ENCODE measurements around the gene HS3ST5.

The HS3ST5 gene

DNA sequence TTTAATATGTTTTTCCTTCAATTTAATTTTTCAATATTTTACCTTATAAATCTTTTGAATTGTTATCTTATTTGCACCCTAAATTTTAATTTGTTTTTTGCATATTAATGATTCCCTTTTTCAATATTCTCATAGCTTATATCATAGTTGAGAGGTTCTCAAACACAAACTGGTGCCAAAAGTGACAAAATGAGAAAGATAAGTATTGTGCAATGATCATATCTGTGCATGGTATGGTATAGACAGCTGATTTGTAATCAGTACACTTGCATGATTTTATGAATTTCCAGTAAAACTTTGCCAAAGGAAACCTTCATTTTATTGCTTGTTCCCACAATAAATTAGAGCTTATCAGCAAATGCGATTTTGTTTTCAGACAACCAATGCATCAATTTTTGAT is 210.9 kb downstream of the HS3ST5 start:
- in situ Hi-C loops (cut with HindIII; ENCODE audit: low sequenced_read_pairs), result no loop called here
- no peak overlapping the region for H3K4me3 ChIP-seq (ENCODE audit: low read depth, low read length)
- no peak for DNase-seq (ENCODE audit: low read depth)
- TF ChIP-seq, protein P1, sequence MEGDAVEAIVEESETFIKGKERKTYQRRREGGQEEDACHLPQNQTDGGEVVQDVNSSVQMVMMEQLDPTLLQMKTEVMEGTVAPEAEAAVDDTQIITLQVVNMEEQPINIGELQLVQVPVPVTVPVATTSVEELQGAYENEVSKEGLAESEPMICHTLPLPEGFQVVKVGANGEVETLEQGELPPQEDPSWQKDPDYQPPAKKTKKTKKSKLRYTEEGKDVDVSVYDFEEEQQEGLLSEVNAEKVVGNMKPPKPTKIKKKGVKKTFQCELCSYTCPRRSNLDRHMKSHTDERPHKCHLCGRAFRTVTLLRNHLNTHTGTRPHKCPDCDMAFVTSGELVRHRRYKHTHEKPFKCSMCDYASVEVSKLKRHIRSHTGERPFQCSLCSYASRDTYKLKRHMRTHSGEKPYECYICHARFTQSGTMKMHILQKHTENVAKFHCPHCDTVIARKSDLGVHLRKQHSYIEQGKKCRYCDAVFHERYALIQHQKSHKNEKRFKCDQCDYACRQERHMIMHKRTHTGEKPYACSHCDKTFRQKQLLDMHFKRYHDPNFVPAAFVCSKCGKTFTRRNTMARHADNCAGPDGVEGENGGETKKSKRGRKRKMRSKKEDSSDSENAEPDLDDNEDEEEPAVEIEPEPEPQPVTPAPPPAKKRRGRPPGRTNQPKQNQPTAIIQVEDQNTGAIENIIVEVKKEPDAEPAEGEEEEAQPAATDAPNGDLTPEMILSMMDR (IDR thresholded peaks at IDR 0.05; ENCODE audit: low read depth, low read length, missing control alignments), result no peak

DNA sequence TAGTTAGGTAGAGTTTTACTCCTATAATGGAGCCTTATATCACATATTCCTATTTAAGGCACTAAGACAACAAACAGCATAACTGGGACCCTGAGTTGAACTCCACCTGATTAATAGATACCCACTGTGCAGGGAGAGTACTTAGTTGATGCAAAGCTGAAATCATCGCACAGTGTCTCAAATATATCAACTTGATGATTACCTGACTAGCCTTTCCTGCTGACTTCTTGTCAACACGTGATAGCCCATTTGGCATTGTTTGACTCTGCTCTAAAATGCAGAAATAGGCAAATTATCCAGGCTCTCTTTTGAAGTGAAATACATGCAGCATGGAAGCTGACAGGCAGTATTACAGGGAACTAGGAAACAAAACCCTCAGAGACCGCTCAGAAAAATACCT is 217.2 kb downstream of the HS3ST5 start:
- in situ Hi-C loops (cut with HindIII; ENCODE audit: low sequenced_read_pairs), result no loop called here

DNA sequence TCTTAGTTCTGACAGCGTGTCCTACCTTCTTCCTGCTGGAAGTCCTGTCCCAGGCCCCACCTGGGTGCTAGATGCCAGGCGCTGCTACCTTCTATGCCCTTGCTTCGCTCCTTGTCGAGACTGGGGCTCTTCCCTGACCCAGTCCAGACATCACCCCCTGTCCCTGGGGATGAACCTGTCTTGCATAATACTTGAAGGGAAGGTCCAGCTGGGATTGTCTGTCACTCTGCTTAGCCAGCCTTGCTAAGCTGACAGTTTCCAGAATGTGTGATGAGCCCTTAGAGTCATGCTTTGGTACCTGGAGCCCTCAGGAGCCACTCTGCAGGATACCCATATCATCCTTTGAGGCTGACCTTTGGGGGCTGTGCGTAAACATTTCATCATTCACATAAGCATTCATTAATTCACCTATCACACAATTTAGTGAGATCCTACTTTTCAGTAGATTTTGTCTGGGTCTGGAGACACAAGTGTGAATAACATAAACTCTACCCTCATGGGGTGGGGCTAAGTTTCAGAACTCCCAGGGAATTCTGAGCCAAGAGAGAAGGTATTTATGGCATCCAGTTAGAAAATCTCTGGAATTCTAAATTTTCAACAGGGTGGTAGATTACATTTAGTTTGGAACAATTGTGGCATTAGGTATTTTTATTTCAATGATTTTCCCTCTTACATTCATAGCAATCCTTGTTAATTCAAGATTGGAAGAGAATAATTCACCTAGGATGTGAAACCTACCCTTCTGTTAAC is 220.7 kb downstream of the HS3ST5 start:
- TF ChIP-seq, protein P1 (IDR thresholded peaks at IDR 0.05; ENCODE audit: low read depth, low read length, missing control alignments), result no peak
- in situ Hi-C loops (cut with HindIII; ENCODE audit: low sequenced_read_pairs), result no loop called here
- H3K4me3 ChIP-seq (ENCODE audit: low read depth, low read length), result no peak overlapping the region
- no peak for DNase-seq (ENCODE audit: low read depth)

More for the DNA sequence above, 217.2 kb downstream of the HS3ST5 start:
- no peak for DNase-seq (ENCODE audit: low read depth)
- H3K4me3 ChIP-seq (ENCODE audit: low read depth, low read length), result no peak overlapping the region
- TF ChIP-seq, protein P1 (IDR thresholded peaks at IDR 0.05; ENCODE audit: low read depth, low read length, missing control alignments), result no peak

DNA sequence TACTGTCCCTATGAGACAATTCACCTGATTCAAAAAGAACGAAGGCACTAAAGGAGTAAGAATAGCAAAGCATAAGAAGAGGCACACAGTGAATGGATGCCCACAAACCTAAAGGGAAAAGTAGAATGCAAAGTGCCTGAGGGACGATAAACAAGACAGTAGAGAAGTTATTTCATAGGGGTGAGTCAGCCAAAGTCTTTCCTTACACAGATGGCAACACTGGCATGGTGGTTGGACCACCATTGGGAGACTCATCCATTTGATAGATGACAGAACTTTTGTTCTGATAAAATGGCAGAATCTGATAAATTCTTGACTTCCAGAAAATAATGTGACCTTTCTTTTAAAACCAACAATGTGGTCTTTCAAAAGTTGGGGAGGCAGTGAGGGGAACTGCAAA is 223.8 kb downstream of the HS3ST5 start:
- H3K4me3 ChIP-seq (ENCODE audit: low read depth, low read length), result no peak overlapping the region
- TF ChIP-seq, protein P1 (IDR thresholded peaks at IDR 0.05; ENCODE audit: low read depth, low read length, missing control alignments), result no peak
- DNase-seq (ENCODE audit: low read depth), result no peak
- in situ Hi-C loops (cut with HindIII; ENCODE audit: low sequenced_read_pairs), result no loop called here

DNA sequence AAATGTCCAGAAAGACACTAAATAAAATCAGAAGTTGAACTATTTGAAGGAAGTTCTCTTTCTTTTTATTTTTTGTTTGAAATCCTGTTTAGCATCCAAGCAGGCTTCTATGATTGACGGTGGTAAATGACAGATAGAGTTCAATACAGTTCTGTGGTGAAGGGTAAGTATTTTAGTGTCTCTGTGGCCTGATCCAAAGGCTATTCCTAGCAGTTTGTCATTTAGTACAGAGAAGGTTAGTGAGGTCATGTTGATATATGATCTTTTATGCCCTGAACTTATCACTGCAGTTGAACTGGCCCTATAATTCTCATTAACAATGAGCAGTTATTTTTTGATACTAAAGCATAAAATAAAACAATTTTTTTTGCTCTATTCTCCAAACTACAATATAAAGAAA is 227.2 kb downstream of the HS3ST5 start:
- in situ Hi-C loops (cut with HindIII; ENCODE audit: low sequenced_read_pairs), result no loop called here
- TF ChIP-seq, protein P1 (IDR thresholded peaks at IDR 0.05; ENCODE audit: low read depth, low read length, missing control alignments), result no peak
- no peak overlapping the region for H3K4me3 ChIP-seq (ENCODE audit: low read depth, low read length)
- DNase-seq (ENCODE audit: low read depth), result no peak

DNA sequence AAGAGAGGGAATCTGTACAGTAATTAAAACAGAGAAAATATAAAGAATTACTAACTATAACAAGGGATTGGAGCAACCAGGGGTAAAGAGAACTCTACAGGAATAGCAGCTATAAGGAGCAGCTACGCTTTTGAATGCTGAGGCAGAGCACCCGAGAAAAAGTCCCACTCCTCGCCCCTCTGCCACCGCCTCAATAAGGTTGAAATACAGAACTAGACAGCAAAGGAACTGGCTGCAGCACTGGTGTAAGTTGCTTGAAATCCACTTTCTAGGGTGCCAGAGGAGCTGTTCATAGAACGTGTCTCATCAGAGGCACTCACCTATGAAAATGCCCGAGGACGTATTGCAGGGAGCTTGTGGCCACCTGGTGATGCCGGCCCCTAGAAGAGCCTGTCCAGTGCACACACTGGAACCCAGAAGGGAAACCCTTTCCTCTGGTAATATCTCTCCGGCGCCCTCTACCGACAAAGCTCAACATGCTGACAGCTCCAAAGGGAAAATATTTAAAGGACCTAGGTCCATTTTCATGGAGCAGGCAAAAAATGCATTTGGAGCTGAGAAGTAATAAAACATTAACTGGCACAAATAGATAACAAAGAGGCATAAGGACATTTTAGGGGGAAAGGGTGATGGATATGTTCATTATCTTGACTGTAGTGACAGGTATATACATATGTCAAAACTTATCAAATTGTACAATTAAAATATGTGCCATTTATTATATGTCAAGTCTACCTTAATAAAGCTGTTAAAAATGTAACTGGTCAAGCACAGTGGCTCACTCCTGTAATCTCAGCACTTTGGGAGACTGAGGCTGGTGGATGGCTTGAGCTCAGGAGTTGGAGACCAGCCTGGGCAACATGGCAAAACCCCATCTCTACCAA is 234.5 kb downstream of the HS3ST5 start:
- in situ Hi-C loops (cut with HindIII; ENCODE audit: low sequenced_read_pairs), result no loop called here
- TF ChIP-seq, protein P1 (IDR thresholded peaks at IDR 0.05; ENCODE audit: low read depth, low read length, missing control alignments), result peak; percentile 83
- H3K4me3 ChIP-seq (ENCODE audit: low read depth, low read length), result no peak overlapping the region
- DNase-seq (ENCODE audit: low read depth), result peak; percentile 44
